Stomach (tissue), 9 donors: ENCODE results near the gene STK35. TPM values are rescaled to one million over a fixed set of nuclear protein-coding genes. Genes with fewer than 3 reads are reported as not detected.
"Not testable (repeated sequence)": the region's sequence is repeated elsewhere in the genome, so short reads cannot be mapped to it uniquely, and the experiment has no call there.

Experiments
- DNase-seq, 2 donors: peaks; one replicate each; pipeline versions ENCODE4 v3.0.0 to v3.0.0-alpha.2; 2013 to 2019
- H3K27ac ChIP-seq, 5 donors: fragments of 200-600 bp in 4 of 5; sonication (generic) in 4 of 5; one replicate each; pipeline ENCODE4 v1.5.1; 2013 to 2019; ENCODE audit warnings: mild to moderate bottlenecking in 1 of 5, moderate library complexity in 1 of 5
- H3K27me3 ChIP-seq, 3 donors: fragments of 200-600 bp; sonication (generic); one replicate each; pipeline ENCODE4 v1.5.1; 2017 to 2019; ENCODE audit warnings: mixed run types in 1 of 3
- H3K36me3 ChIP-seq, 4 donors: fragments of 200-600 bp; sonication (generic); 1 replicate in 3 of 4; 2 replicates in 1 of 4; pipeline ENCODE4 v1.5.1; 2016 to 2019
- H3K4me1 ChIP-seq, 4 donors: fragments of 200-600 bp; sonication (generic); one replicate each; pipeline ENCODE4 v1.5.1; 2016 to 2019
- H3K4me3 ChIP-seq, 4 donors: fragments of 200-600 bp; sonication (generic) in 3 of 4; one replicate each; pipeline ENCODE4 v1.5.1; 2016 to 2019; ENCODE audit warnings: mild to moderate bottlenecking in 1 of 4
- H3K9me3 ChIP-seq, 4 donors: fragments of 200-600 bp; sonication (generic); one replicate each; pipeline ENCODE4 v1.5.1; 2016 to 2019
- EP300 ChIP-seq: sonication (generic); formaldehyde crosslinking; IDR thresholded peaks from one replicate; pipeline ENCODE4 v1.6.1; 2017; ENCODE audit warnings: antibody characterized with exemption
- POLR2A ChIP-seq, 4 donors: fragments of 450-650 bp; IDR thresholded peaks; one replicate each; pipeline ENCODE4 v1.6.1; 2016; ENCODE audit warnings: antibody characterized with exemption in 4 of 4, control low read depth in 2 of 4, mild to moderate bottlenecking in 1 of 4, moderate library complexity in 1 of 4
- POLR2AphosphoS5 ChIP-seq, 3 donors: sonication (generic); formaldehyde crosslinking; IDR thresholded peaks; one replicate each; pipeline ENCODE4 v1.6.1; 2016; ENCODE audit warnings: antibody characterized with exemption in 3 of 3
- WGBS, 5 donors: extraction: QIAGEN DNeasy Blood & Tissue Kit in 3 of 5; methylation state at CpG; one replicate each; pipeline versions ENCODE4 v1.1.5 to v1.1.7; 2013 to 2018; 5-methylcytosine and 5-hydroxymethylcytosine counted together
- intact Hi-C: fragments of 100-400 bp; cut with DNase I; formaldehyde crosslinking; loops from one replicate; pipeline ENCODE4 v1.15.1; 2023; ENCODE audit warnings: low total_unique reads
- polyA plus RNA-seq, 3 donors: library from polyadenylated mRNA; stranded (reverse); fragments of 200-250 nt; gene quantifications; one replicate each; pipeline ENCODE4 v1.2.3, GENCODE V29; 2013
- total RNA-seq, 5 donors: library from RNA; depleted of rRNA; stranded (reverse); fragments of >200 nt; gene quantifications; one replicate each; pipeline versions ENCODE4 v1.1.0 to v1.2.3, GENCODE V29; 2014 to 2016
- TF ChIP-seq, protein P1 (sequence below), 7 experiments: fragments of 450-650 bp in 4 of 7; fragments of 200-600 bp in 3 of 7; sonication (generic) in 3 of 7; IDR thresholded peaks; one replicate each; pipeline ENCODE4 v1.5.1; 2016 to 2019; ENCODE audit warnings: antibody characterized with exemption in 7 of 7, control low read depth in 2 of 7, mild to moderate bottlenecking in 1 of 7
- donor health status: healthy with polysubstance abuse.
- donor health status: Bipolar disorder and iron deficiency.
- donor health status: healthy.

The STK35 gene
- total and polyA plus RNA-seq, 8 donors: 4.2 to 26.1 (median 9.1) TPM

GRCh38 chr20:2169456-2170088, 67.9 kb downstream of the STK35 start:
- H3K27ac ChIP-seq: no peak overlapping the region
- 77 to 87% (median 87%) methylated on average over 11 to 12 of the region's 12 CpGs for WGBS, 5 donors
- TF ChIP-seq POLR2A (IDR thresholded peaks at IDR 0.05) (no peak), POLR2AphosphoS5 (IDR thresholded peaks at IDR 0.05) (no peak)

GRCh38 chr20:2170404-2170803, 68.8 kb downstream of the STK35 start:
- Histone ChIP-seq H3K36me3 (no peaks in the 10 kb centered on the region), H3K27ac (no peak overlapping the region), H3K27me3 (peaks cover 0 to 8% (median 0%) of the 10 kb centered on the region in 3 donors), H3K4me1 (peaks cover 0 to 7% (median 3%) of the 10 kb centered on the region in 4 donors), H3K9me3 (no peaks in the 10 kb centered on the region), H3K4me3 (no peak overlapping the region)
- 62 to 94% (median 92%) methylated on average over 3 of the region's 3 CpGs for WGBS, 5 donors
- intact Hi-C loops: loop anchor here (5.0 to 10.0 kb wide), 2 partner anchors 203 to 396 kb away; no protein-coding TSS in a partner anchor
- DNase-seq: no peak
- TF ChIP-seq, protein P1, sequence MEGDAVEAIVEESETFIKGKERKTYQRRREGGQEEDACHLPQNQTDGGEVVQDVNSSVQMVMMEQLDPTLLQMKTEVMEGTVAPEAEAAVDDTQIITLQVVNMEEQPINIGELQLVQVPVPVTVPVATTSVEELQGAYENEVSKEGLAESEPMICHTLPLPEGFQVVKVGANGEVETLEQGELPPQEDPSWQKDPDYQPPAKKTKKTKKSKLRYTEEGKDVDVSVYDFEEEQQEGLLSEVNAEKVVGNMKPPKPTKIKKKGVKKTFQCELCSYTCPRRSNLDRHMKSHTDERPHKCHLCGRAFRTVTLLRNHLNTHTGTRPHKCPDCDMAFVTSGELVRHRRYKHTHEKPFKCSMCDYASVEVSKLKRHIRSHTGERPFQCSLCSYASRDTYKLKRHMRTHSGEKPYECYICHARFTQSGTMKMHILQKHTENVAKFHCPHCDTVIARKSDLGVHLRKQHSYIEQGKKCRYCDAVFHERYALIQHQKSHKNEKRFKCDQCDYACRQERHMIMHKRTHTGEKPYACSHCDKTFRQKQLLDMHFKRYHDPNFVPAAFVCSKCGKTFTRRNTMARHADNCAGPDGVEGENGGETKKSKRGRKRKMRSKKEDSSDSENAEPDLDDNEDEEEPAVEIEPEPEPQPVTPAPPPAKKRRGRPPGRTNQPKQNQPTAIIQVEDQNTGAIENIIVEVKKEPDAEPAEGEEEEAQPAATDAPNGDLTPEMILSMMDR (IDR thresholded peaks at IDR 0.05): no peak
- TF ChIP-seq POLR2AphosphoS5 (IDR thresholded peaks at IDR 0.05) (no peak), EP300 (no peak), POLR2A (IDR thresholded peaks at IDR 0.05) (no peak)

More at GRCh38 chr20:2169456-2170088, 67.9 kb downstream of the STK35 start:
- intact Hi-C loops: loop anchor here (5.0 to 10.0 kb wide), 2 partner anchors 202 to 395 kb away; no protein-coding TSS in a partner anchor
- Histone ChIP-seq H3K9me3 (no peaks in the 10 kb centered on the region), H3K36me3 (no peaks in the 10 kb centered on the region), H3K27me3 (peaks cover 0 to 8% (median 0%) of the 10 kb centered on the region in 3 donors), H3K4me1 (peaks cover 0 to 7% (median 3%) of the 10 kb centered on the region in 4 donors), H3K4me3 (no peak overlapping the region)
- no peak for DNase-seq

- Histone ChIP-seq H3K27me3 (peaks cover 0 to 8% (median 0%) of the 10 kb centered on the region in 3 donors), H3K36me3 (no peaks in the 10 kb centered on the region), H3K9me3 (no peaks in the 10 kb centered on the region), H3K4me3 (no peak overlapping the region), H3K4me1 (peaks cover 0 to 7% (median 3%) of the 10 kb centered on the region in 4 donors), H3K27ac (no peak overlapping the region)
- TF ChIP-seq, protein P1 (IDR thresholded peaks at IDR 0.05): no peak
- no peak for TF ChIP-seq EP300
- TF ChIP-seq POLR2AphosphoS5 (IDR thresholded peaks at IDR 0.05): no peak
- TF ChIP-seq POLR2A (IDR thresholded peaks at IDR 0.05): no peak
- WGBS, 5 donors: 66 to 78% (median 73%) methylated on average over 10 of the region's 10 CpGs
- peak in 1 of 2 donors; percentile 21 for DNase-seq
- intact Hi-C loops: loop anchor here (5.0 to 10.0 kb wide), 2 partner anchors 204 to 397 kb away; no protein-coding TSS in a partner anchor
Observed at GRCh38 chr20:2171266-2171790, 69.7 kb downstream of the STK35 start.

- intact Hi-C loops: loop anchor here (5.0 to 10.0 kb wide), 2 partner anchors 205 to 397 kb away; no protein-coding TSS in a partner anchor
Observed at GRCh38 chr20:2171840-2172239, 70.2 kb downstream of the STK35 start.

GRCh38 chr20:2172305-2173175, 70.9 kb downstream of the STK35 start:
- no peaks in the 10 kb centered on the region for H3K9me3 ChIP-seq
- peaks cover 0 to 7% (median 3%) of the 10 kb centered on the region in 4 donors for H3K4me1 ChIP-seq
- intact Hi-C loops: loop anchor here (5.0 to 10.0 kb wide), 2 partner anchors 205 to 398 kb away; no protein-coding TSS in a partner anchor
- no peak overlapping the region for H3K27ac ChIP-seq
- H3K4me3 ChIP-seq: no peak overlapping the region
- peak; percentile 80 to 85 for DNase-seq
- WGBS, 5 donors: 16 to 32% (median 19%) methylated on average over 12 to 17 of the region's 17 CpGs
- peaks cover 0 to 8% (median 0%) of the 10 kb centered on the region in 3 donors for H3K27me3 ChIP-seq
- TF ChIP-seq, protein P1 (IDR thresholded peaks at IDR 0.05): peak in 5 of 7 experiments; percentile 81 to 92 (median 85)
- no peak for TF ChIP-seq POLR2AphosphoS5 (IDR thresholded peaks at IDR 0.05)
- no peaks in the 10 kb centered on the region for H3K36me3 ChIP-seq

More at GRCh38 chr20:2171840-2172239, 70.2 kb downstream of the STK35 start:
- not testable (repeated sequence) for H3K36me3 ChIP-seq, DNase-seq, H3K4me1 ChIP-seq, H3K4me3 ChIP-seq, H3K27me3 ChIP-seq, H3K27ac ChIP-seq, H3K9me3 ChIP-seq
- 85 to 92% (median 88%) methylated on average over 6 of the region's 6 CpGs for WGBS, 5 donors
